NCI-H82 treated with DMSO at 0.1 percent for 48 hours (cell line): Measurements from ENCODE around the gene SLC25A47.
"Not testable (repeated sequence)": the region's sequence is repeated elsewhere in the genome, so short reads cannot be mapped to it uniquely, and the experiment has no call there.

ENCODE experiments used
- DNase-seq: peaks from one replicate; lab custom pipeline; 2025; ENCODE audit not compliant: unreplicated experiment; lab: John Stamatoyannopoulos, UW

Gene SLC25A47, protein sequence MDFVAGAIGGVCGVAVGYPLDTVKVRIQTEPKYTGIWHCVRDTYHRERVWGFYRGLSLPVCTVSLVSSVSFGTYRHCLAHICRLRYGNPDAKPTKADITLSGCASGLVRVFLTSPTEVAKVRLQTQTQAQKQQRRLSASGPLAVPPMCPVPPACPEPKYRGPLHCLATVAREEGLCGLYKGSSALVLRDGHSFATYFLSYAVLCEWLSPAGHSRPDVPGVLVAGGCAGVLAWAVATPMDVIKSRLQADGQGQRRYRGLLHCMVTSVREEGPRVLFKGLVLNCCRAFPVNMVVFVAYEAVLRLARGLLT

GRCh38 chr14:100323121-100323941 lies at the start of gene SLC25A47:
Gene SLC25A47 (plus strand): TSS chr14:100323339. CDS start chr14:100323415, 76 bp downstream.
- DNase-seq: no peak

DNA sequence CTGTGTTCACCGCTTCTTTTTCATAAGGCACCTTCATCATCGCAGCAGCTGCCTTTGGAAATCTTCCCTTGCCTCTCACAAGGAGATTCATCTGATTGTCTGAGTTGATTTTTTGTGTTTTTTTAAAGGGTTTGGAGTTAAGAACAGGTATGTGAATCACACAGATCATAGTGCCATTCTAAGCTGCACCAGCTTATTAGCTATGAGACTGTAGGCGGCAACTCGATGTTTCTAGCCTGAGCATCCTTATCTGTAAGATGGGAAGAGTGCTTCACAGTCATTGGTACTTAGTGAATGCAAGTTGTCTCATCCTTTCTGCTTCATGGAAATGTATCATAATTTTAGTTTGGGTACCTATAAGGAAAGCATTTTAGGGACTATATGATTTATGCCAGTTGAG lies 48.9 kb upstream of the SLC25A47 start:
- DNase-seq: no peak

DNA sequence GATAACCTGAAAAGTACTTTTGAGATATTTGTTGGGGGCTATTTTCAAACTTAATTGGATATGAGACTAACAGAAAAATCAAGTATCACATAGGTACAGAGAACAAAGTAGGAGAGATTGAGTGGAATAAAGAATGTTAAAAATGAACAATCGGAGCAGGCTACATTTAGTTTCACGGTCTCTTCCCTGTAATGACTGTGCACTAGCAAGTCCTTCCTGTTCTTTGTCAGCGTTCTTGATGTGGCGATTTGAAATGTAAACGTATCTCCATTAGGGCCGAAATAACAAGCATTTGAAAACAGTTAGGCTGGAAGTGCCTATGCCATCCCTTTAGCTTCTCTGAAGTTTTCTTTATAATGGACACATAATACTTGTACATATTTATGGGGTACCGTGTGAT lies 47.9 kb upstream of the SLC25A47 start:
- DNase-seq: no peak

GRCh38 chr14:100278702-100279101 lies 44.4 kb upstream of the SLC25A47 start:
- DNase-seq: no peak

- DNase-seq: no peak
Observed at GRCh38 chr14:100279133-100279532, 44.0 kb upstream of the SLC25A47 start.

GRCh38 chr14:100279563-100279962 lies 43.6 kb upstream of the SLC25A47 start:
- DNase-seq: no peak

DNA sequence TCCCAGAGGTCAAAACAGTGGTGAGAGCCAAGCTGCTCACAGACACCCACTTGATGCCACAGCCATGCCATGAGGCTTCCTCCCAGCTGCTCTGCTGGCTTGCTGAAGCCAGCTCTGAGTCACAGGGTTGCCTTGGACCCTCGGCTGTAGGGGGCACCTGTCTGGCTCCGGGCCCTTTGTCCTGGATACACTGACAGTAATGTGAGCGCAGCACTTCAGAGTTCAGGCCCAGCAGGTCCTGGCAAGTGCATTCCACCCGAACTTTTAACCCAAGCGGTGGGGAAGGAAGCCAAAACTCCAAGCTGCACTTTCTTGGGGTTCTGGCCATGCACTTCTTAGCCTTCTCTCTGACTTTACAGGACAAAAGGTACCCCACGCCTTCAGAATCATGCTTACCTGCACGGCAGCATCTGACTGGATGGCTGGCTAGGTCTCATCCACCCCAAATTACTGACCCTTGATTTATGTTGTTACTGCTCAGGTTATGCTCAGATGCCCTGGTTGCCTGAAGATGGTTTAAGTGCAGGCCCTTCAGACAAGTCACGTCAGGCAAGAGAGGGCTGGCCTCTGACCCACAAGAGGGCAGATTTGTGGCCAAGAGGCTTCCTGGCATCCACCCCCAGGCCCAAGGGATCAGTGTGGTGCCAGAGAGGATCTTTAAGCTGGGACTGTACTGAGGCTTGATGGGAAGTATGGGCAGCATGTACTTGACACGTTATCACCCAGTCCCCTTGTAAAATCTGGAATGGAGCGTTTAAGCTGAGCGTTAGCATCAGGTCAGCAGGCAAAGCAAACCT lies 41.7 kb upstream of the SLC25A47 start:
- DNase-seq: no peak

DNA sequence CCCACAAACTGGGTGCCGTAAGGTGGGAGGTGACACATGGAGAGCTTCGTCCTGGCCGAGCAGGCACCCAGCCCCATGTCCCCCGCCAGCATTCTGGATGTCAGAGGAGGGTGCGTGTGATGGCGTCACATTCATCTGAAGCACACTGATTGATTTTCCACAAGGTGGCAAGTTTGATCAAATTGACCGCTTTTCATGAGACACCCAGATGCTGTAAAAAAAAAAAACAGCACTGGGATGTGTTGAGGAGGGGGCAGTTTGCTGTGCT lies 41.1 kb upstream of the SLC25A47 start:
- DNase-seq: no peak

GRCh38 chr14:100282766-100283419 lies 40.2 kb upstream of the SLC25A47 start:
- no peak for DNase-seq

DNA sequence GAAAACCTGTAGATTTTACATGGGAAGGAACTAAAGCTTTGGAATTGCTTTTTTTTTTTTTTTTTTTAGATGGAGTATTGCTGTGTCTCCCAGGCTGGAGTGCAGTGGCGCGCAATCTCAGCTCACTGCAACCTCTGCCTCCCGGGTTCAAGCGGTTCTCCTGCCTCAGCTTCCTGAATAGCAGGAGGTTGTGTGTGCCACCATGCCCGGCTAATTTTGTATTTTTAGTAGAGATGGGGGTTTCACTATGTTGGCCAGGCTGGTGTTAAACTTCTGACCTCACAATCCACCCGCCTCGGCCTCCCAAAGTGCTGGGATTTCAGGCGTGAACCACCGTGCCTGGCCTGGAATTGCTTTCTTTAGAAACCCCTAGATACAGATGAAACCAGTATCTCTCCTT lies 39.7 kb upstream of the SLC25A47 start:
- not testable (repeated sequence) for DNase-seq

- no peak for DNase-seq
Observed at GRCh38 chr14:100283984-100284881, 38.9 kb upstream of the SLC25A47 start.

GRCh38 chr14:100285021-100285912 lies 37.9 kb upstream of the SLC25A47 start:
- DNase-seq: no peak

DNA sequence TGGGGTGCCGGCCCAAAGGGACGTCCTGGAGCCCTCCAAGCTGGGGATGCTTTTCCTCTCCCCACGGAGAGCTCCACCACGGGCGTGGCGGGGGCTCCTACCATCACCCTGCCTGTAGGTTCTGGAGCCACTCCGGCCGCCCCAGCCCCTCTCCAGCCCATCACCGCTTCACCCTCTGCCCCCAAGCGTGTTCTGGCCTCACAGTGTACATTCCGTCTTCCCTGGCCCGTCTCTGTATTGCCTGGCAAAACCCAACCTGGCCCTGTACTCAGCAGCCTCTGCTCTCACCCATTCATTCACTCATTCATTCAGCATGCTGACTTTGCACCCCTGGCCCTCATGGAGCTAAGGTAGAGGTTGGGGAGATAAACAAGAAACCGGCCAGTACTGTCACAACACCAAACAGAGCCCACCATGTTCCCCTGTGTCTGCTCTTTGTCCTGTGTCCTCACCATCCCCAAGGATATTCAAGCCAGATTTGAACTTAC lies 37.2 kb upstream of the SLC25A47 start:
- no peak for DNase-seq

- no peak for DNase-seq
Observed at GRCh38 chr14:100286484-100287191, 36.5 kb upstream of the SLC25A47 start.

- no peak for DNase-seq
Observed at GRCh38 chr14:100287202-100287997, 35.7 kb upstream of the SLC25A47 start.

DNA sequence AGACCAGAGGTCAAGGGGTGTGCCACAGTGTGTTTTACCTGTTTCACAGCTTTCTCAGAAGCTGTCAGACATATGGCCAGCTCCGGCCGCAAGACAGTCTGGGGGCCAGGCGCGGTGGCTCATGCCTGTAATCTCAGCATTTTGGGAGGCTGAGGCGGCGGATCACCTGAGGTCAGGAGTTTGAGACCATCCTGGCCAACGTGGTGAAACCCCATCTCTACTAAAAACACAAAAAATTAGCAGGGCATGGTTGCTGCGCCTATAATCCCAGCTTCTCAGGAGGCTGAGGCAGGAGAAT lies 35.2 kb upstream of the SLC25A47 start:
- not testable (repeated sequence) for DNase-seq

- DNase-seq: no peak
Observed at GRCh38 chr14:100288382-100289185, 34.6 kb upstream of the SLC25A47 start.
